Thoracic aorta (tissue), 2 donors: ENCODE data around the gene C3orf80. TPM values are rescaled to one million over a fixed set of nuclear protein-coding genes. Genes with fewer than 3 reads are reported as not detected.

Experiments used
- ATAC-seq: fragments of 150-250 bp; one replicate; pipeline ENCODE4 v1.8.0; 2017; ENCODE audit warnings: low read depth; ENCODE audit not compliant: insufficient number of reproducible peaks, low FRiP score
- DNase-seq: peaks from one replicate; pipeline ENCODE4 v3.0.0-alpha.2; 2020; ENCODE audit warnings: low spot score
- H3K27ac ChIP-seq, 2 donors: fragments of 200-600 bp; sonication (generic); 1 replicate in 1 of 2; 2 replicates in 1 of 2; pipeline ENCODE4 v1.5.1; 2016; ENCODE audit warnings: mild to moderate bottlenecking in 2 of 2, moderate library complexity in 2 of 2
- H3K27me3 ChIP-seq: fragments of 200-600 bp; sonication (generic); replicated peaks from 2 replicates; pipeline ENCODE4 v1.6.0; 2016; ENCODE audit warnings: mild to moderate bottlenecking; ENCODE audit not compliant: insufficient read depth
- H3K36me3 ChIP-seq: fragments of 200-600 bp; sonication (generic); one replicate; pipeline ENCODE4 v1.5.1; 2016
- H3K4me1 ChIP-seq, 2 donors: fragments of 200-600 bp; sonication (generic); 1 replicate in 1 of 2; 2 replicates in 1 of 2; pipeline versions ENCODE4 v1.5.1 to v1.6.0; 2016; ENCODE audit warnings: low read depth in 2 of 2, mild to moderate bottlenecking in 1 of 2; ENCODE audit not compliant: control insufficient read depth in 1 of 2
- H3K4me3 ChIP-seq: fragments of 200-600 bp; sonication (generic); 2 replicates; pipeline ENCODE4 v1.5.1; 2016; ENCODE audit warnings: mild to moderate bottlenecking
- H3K9me3 ChIP-seq: fragments of 200-600 bp; sonication (generic); 2 replicates; pipeline ENCODE4 v1.5.1; 2016
- total RNA-seq, 2 donors: library from RNA; depleted of rRNA; stranded (reverse); fragments of >200 nt; gene quantifications; one replicate each; pipeline versions ENCODE4 v1.1.0 to v1.2.3, GENCODE V29; 2016
- TF ChIP-seq, protein P1 (sequence below): fragments of 200-600 bp; sonication (generic); IDR thresholded peaks from one replicate; pipeline ENCODE4 v1.5.1; 2019; ENCODE audit warnings: antibody characterized with exemption

Gene C3orf80
- total RNA-seq, 2 donors from 2014 or later: 1.1 to 1.6 TPM

DNA sequence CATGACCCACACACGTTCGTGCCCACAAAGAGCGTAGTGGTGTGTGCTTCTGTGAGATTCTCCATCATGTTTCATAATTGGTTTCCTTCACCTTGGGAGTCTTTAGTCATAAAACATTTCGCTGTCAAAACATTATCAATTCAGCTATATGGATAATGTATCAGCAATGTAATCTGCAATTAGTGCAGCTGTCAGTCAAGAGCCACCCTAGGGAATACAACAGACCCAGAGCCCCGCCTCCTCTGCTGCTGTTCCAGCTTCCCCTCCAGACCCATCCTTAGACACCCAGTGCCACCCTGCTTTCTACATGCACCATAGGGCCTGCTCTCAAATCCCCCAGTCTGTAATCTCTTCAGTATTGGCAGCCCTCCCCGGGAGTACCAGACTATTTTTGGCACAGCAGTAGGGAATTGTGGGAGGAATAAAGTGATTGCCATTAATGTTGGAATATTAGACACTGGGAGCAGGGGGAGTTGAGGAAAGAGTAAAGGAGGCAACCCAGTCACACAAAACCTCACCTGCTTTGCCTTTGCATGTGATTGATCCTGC is 31.5 kb upstream of the C3orf80 start:
- Histone ChIP-seq H3K4me3 (no peak overlapping the region), H3K27ac (no peak overlapping the region), H3K27me3 (no peaks in the 10 kb centered on the region), H3K36me3 (no peaks in the 10 kb centered on the region), H3K9me3 (no peaks in the 10 kb centered on the region), H3K4me1 (no peaks in the 10 kb centered on the region)
- TF ChIP-seq, protein P1, sequence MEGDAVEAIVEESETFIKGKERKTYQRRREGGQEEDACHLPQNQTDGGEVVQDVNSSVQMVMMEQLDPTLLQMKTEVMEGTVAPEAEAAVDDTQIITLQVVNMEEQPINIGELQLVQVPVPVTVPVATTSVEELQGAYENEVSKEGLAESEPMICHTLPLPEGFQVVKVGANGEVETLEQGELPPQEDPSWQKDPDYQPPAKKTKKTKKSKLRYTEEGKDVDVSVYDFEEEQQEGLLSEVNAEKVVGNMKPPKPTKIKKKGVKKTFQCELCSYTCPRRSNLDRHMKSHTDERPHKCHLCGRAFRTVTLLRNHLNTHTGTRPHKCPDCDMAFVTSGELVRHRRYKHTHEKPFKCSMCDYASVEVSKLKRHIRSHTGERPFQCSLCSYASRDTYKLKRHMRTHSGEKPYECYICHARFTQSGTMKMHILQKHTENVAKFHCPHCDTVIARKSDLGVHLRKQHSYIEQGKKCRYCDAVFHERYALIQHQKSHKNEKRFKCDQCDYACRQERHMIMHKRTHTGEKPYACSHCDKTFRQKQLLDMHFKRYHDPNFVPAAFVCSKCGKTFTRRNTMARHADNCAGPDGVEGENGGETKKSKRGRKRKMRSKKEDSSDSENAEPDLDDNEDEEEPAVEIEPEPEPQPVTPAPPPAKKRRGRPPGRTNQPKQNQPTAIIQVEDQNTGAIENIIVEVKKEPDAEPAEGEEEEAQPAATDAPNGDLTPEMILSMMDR: no peak
- ATAC-seq: no peak
- no peak for DNase-seq

DNA sequence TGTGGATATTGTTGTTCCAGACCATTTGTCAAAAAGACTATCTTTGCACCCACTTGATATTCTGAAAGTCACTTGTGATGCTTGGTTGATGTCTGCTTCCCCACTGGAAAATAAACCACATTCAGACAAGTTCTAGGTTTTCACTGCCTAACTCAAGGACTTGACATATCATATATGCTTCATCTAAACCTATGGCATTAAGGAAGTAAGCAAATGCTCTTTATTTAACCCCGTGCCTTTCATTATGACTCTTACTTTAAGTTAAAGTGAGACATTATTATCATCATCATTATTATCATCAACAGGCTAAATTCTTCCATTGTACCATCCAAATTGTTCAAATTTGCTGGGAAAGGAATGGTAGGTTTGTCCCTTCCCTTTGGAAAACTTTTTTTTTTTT is 30.8 kb upstream of the C3orf80 start:
- no peaks in the 10 kb centered on the region for H3K9me3 ChIP-seq
- no peak for ATAC-seq

DNA sequence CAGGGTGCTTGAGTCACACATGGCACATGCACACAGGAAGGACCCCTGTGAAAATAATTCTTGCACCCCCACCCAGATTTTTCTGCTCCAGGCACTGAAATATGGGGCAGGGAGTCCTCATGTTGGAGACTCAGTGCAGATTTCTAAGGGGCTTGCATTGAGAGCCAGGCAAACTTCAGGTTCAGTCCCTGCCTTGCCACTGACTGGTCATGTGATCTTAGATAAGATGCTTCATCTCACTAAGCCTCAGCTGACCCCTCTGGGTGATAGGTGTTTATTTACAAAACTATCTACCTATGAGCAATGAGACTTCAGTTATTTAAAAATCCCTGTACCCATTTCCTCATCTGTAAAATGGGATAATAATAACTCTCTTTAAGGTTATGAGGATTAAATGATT is 30.1 kb upstream of the C3orf80 start:
- DNase-seq: no peak

More for the DNA sequence above, 30.8 kb upstream of the C3orf80 start:
- DNase-seq: no peak
- TF ChIP-seq, protein P1: no peak
- Histone ChIP-seq H3K27me3 (no peaks in the 10 kb centered on the region), H3K4me3 (no peak overlapping the region), H3K27ac (no peak overlapping the region), H3K4me1 (no peaks in the 10 kb centered on the region), H3K36me3 (no peaks in the 10 kb centered on the region)

DNA sequence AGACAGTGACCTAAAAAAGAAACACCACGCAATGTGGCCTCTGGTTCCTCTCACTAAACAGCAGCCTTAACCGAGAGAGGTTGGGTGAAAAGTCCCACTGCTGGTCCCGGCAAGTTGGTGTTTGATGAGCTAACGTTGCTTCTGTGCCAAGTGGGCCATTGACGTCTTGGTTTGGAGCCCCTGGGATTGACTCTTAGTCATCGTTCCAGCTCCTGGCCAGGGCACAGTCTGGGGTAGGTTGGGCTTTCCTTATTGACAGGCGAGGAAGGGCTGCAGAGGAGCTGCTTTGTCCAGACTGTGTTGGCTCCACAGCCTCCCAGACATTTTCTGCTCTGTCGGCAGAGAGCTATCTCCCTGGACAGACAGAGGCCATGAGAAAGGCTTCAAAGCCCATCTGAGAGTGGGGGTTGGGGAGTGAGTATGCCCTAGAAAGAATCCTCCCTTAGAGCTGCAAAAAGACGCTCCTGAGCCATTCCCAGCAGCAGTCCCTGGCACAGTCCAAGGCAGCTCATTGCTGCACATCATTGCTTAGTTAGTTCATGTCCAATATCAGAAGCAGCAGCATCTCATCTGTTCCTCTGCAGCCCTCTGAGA is 28.6 kb upstream of the C3orf80 start:
- DNase-seq: no peak
- Histone ChIP-seq H3K4me1 (no peaks in the 10 kb centered on the region), H3K36me3 (no peaks in the 10 kb centered on the region), H3K27ac (no peak overlapping the region), H3K27me3 (no peaks in the 10 kb centered on the region), H3K4me3 (no peak overlapping the region), H3K9me3 (no peaks in the 10 kb centered on the region)
- no peak for ATAC-seq
- TF ChIP-seq, protein P1: no peak

More for the DNA sequence above, 30.1 kb upstream of the C3orf80 start:
- ATAC-seq: no peak
- H3K9me3 ChIP-seq: no peaks in the 10 kb centered on the region
- no peak overlapping the region for H3K4me3 ChIP-seq
- no peaks in the 10 kb centered on the region for H3K36me3 ChIP-seq
- no peaks in the 10 kb centered on the region for H3K27me3 ChIP-seq
- H3K27ac ChIP-seq: no peak overlapping the region
- no peaks in the 10 kb centered on the region for H3K4me1 ChIP-seq
- TF ChIP-seq, protein P1: no peak

DNA sequence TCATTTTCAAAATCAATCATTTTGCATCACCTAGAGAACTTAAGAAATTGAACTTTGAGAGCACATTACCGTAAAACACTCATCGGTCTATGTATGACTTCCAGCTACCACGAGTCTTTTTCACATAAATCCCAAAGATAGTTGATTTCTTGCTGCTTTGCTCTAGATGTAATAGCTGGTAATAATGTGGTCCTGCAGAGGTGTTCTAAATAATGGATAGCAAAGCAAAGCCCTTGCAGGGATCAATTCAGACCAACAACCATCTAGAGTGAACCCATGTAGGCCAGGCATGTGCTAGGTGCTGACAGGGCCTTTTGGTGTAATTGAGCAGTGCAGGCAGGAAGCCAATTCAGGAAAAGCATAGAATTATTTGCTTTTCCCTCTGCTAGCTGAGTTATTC is 26.1 kb upstream of the C3orf80 start:
- Histone ChIP-seq H3K9me3 (no peaks in the 10 kb centered on the region), H3K4me3 (no peak overlapping the region), H3K27ac (no peak overlapping the region), H3K36me3 (no peaks in the 10 kb centered on the region), H3K27me3 (no peaks in the 10 kb centered on the region), H3K4me1 (no peaks in the 10 kb centered on the region)
- ATAC-seq (no peak), DNase-seq (no peak)
- TF ChIP-seq, protein P1: no peak
